ENCODE data around the gene SWT1. TPM values are rescaled to one million over a fixed set of nuclear protein-coding genes. Genes with fewer than 3 reads are reported as not detected.

SWT1 gene
- polyA plus RNA-seq, 1 of the 3 experiments (the other 2 are of a cell fraction), result 1.1 TPM

DNA sequence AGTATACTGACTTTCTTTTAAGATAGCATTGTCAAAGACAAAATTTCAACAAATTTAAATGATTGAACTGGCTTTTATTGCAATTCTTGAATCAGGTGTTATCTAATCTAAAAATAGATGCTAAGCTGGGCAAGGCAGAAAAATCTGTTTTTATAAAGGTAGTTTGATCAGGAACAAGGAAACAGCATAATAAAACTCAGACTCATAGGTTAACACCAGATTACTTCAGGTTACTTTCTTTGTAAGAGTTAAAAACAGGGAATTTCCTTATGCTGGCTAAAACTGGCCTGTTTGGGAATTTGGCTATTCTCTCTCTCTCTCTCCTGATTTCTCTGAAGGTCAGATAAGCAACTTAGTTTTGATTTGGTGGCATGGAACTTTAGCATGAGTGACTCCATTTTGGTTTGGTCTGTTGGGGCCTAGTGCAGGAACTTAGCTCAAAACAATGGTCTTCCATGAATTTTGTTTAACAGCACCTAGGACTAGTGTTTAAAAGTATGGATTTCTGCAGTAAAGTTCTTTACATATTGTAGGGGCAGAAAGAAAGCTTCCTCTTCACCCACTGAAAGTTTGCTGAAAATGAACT is 184.3 kb downstream of the SWT1 start (continued):
- TF ChIP-seq RFX5 (IDR thresholded peaks at IDR 0.05; ENCODE audit: low read length), result no peak
- TF ChIP-seq MEF2A (IDR thresholded peaks at IDR 0.05; ENCODE audit: borderline replicate concordance, low read depth), result no peak
- TF ChIP-seq EZH2phosphoT487 (IDR thresholded peaks at IDR 0.05; ENCODE audit: borderline replicate concordance, low read depth), result no peak
- no peak for TF ChIP-seq FOXJ3 (CRISPR knock-in tag; IDR thresholded peaks at IDR 0.05)
- no peak for TF ChIP-seq GATA2 (CRISPR knock-in tag; IDR thresholded peaks at IDR 0.05)

Small RNAs within 50 kb of the gene (small RNA-seq; reads per million reads assigned to genes)
- 0 reads per million in 7 experiments for gene RF00019

Other genes starting within 250 kb of the SWT1 start
- gene NIBAN1, start 182.7 kb upstream of the SWT1 start, polyA plus RNA-seq (2012; rRNA removed), result 23.9 and 25.4 TPM in 2 replicates
- 20.1 and 21.8 TPM in 2 replicates for gene RNF2, start 111.6 kb upstream of the SWT1 start, polyA plus RNA-seq (2012; rRNA removed)
- gene TRMT1L, start 214 bp upstream of the SWT1 start, polyA plus RNA-seq (2012; rRNA removed), result 12.2 and 13.0 TPM in 2 replicates
- 24.5 and 31.5 TPM in 2 replicates for gene IVNS1ABP, start 160.1 kb downstream of the SWT1 start, polyA plus RNA-seq (2012; rRNA removed)